Amniotic stem cell (primary cell): ENCODE measurements around the gene SYNPR.

ENCODE experiments used
- DNase-seq: peaks from one replicate; lab custom pipeline; 2025; lab: John Stamatoyannopoulos, UW

Gene SYNPR

DNA sequence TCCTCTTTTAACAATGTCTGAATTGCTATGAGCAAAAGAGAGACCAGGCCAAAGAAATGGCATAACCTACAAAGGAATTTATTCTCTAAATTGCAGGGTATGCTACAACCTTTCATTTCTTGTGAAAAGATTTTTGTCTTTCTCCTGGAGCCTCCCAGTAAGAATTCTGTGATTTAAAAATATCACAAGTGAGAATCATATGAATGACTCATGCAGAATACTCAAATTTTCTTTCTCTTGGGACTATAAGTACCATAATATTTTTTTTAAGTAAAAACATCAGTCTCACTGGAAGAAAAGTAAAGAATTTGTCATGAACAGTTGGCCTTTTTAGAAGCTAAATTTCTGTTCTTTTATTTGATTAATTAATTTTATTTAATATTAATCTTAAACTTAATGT, 26.3 kb downstream of the SYNPR start:
- no peak for DNase-seq

DNA sequence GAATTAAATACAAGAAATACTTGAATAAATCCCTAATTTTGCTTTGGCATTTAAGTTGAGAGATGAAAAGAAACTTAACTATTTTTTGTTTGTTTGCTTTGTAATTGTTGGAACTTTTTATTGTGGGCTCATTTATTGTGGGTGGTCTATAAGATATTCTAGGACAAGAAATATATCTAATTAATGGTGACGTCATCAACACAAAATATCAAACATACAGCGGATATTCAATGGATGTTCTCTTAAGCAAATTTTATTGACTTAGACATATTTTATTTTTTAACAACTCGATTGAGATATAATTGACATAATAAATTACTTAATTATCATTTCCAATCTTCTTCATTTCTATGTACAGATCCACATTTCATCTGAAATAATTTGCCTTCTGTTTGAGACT, 30.0 kb downstream of the SYNPR start:
- DNase-seq: no peak

DNA sequence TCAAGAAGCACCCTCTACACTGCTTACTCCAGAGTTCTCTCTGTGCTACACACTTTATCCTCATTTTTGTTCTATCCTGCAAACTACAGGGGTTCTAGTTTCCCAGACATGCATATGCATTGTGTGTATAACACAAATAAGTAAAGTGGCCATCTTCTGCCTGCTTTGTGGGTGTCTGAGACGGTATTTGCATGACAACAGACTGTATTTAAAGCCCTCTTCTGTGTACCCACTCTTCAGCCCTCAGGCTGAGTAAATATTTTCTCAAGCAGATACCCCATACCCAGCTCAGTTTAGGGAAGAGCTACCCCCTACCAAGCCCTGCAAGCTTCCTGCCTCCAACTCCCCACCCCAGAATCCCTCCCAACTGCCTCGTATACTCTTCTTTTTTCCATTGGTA, 31.7 kb downstream of the SYNPR start:
- DNase-seq: no peak

DNA sequence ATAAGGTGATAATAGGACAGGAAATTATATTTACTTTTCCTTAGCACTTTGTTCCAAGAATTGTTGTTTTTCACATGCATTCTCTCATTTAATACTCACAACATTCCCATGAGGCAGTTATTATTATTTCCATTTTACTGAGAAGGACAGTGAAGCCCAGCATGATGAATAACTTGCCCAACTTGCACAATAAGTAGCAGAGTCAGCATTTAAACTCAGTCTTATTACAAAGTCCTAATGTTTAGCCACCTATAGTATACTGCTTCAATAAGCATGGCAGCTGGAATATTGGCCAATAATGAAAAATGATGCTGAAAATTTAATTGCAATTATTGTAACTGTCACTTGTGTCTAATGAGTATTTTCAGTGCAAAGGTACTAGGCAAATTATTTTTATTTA, 45.7 kb downstream of the SYNPR start:
- no peak for DNase-seq

DNA sequence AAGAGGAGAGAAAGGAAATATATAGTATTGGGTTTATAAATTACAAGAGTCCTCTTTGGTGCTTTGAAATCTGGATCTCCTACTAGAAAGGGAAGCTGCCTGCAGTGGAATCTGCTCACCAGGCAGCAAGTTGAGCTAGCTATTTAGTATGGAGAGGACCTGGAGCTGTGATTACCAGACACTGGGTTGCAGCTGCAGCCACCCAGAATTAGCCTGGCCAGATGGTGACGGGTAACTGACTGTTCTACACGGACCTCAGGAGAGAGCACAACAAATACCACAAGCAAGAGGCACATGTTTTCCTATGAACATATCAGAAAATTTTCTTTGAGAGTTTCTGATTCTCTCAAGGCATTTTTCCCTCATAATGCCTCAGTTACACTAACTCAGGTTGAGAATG, 46.5 kb downstream of the SYNPR start:
- no peak for DNase-seq

- DNase-seq: no peak
Measured at GRCh38 chr3:63325386-63325785, 47.3 kb downstream of the SYNPR start.

- DNase-seq: peak; percentile 6
Measured at GRCh38 chr3:63328365-63328764, 50.3 kb downstream of the SYNPR start.

GRCh38 chr3:63331520-63331919, 53.4 kb downstream of the SYNPR start:
- DNase-seq: no peak

DNA sequence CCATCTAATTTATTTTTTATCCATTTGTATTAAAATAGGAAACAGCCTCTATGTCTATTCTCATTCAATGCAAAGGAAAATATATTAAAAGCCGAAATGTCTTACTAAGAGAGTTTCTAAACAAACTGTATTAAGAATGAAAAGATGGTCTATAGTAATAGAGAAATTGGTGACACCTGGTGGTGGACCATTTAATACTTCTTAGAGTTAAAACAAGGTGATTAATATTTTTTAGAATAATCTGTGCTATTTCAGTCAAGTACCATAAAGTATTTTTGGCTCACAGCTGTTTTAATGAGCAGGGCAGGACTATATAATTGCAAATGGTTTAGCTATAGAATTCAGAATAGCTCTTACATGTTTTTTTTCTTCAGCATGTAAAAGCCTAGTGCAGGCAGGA, 55.7 kb downstream of the SYNPR start:
- no peak for DNase-seq

- no peak for DNase-seq
Measured at GRCh38 chr3:63338351-63338750, 60.2 kb downstream of the SYNPR start.

DNA sequence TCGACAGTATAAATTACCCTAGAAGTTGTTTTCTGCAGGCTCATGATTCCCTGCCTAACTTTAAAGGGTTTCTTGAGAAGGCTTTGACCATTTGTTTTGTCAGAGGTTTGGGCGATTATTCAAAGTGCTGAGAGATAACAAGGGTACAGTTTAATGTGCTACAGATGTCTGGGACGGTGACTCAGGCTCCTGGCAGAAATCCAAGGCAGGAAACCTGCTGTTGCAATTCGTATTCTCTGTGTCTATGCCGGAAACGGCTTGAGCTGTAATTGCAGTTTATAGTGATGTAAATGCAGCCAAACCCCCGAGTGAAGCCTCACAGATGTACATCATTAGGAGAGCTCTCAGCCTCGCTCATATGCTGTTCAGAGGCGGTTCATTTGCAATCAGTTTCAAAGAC, 65.6 kb downstream of the SYNPR start:
- DNase-seq: peak; percentile 90

DNA sequence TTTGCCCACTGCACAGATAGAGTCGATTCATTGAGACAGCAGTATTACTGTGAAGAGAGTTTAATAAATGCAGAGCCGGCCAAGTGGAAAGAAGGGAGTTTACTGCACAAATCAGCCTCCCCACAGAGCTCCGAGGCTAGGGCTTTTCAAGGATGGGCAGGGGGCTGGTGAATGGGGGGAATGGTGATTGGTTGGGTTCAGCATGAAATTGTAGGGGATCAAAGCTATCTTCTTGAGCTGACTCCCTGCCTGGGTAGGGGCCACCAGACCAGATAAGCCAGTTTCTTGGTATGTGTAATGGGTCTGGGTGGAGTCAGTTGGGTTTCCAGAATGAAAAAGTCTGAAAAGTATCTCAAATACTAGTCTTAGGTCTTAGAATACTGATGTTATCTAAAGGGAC, 66.6 kb downstream of the SYNPR start:
- DNase-seq: no peak

- peak; percentile 62 for DNase-seq
Measured at GRCh38 chr3:63349583-63350573, 71.8 kb downstream of the SYNPR start.

DNA sequence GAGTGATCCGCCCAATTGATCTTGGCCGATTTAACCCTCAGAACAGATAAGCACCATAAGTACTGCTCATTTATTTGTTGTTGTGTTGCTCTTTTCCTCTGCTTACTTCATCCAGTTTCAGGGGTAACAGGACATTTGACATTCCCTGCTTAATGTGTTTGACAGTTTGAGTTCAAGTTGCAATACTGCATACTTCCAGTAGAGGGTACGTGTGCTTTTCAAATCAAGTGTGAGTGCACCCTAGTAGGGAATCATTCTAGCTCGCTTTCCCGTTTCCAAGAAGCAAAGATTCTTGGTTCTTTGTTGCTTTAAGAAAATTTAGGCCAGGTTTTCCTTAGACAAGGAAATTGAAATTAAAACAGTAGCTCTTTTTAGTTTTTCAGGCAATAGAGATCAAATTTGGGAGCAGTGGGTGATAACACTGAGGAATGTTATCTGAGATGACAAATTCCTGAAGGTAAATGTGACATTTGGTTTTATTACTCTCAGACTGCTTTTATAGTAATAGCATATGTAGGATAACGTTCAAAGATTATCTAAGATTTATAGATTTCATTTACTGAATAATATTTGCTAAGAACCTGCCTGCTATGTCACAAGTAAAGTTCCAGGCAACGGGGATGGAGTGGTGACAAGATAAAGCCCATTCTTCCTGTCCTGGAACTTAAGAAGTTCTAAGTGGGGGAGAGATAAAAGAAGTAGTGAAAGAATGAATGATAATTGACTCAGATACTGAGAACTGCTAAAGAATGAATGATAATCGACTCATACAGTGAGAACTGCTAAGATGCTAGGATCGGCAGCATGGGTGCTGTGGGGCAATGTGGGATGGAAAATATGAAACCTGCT, 73.3 kb downstream of the SYNPR start:
- DNase-seq: peak; percentile 37

DNA sequence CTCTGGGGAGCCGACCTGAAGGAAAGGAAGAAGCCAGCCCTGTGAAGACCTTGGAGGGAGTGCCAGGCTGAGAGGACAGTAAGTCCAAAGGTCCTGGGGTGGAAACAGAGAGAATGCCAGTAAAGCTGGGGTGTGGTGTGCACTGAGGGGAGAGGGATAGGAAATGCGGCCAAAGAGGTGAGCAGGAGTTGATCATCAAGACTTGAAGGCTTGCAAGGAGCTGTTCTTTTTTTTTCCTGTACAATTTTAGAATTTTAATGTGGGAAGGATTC, 73.8 kb downstream of the SYNPR start:
- DNase-seq: no peak

- peak; percentile 31 for DNase-seq
Measured at GRCh38 chr3:63353383-63353782, 75.3 kb downstream of the SYNPR start.

DNA sequence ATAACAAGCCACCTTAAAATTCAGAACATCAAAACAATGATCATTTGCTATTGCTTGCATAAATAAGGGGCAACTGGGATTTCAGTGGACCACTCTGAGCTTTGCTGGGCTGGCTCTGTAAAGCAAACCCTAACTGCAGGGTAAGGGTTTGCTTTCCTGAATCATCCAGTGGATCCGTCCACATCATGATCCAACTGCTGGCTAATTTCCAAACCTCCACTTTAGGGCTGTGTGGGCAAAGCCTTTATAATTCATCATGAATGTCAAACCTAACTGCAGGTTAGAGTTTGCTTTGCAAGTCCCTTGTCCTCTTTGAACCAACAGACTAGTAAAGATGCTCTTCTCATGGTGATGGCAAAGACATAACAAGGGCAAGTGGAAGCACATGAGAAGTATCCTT, 76.1 kb downstream of the SYNPR start:
- DNase-seq: no peak

DNA sequence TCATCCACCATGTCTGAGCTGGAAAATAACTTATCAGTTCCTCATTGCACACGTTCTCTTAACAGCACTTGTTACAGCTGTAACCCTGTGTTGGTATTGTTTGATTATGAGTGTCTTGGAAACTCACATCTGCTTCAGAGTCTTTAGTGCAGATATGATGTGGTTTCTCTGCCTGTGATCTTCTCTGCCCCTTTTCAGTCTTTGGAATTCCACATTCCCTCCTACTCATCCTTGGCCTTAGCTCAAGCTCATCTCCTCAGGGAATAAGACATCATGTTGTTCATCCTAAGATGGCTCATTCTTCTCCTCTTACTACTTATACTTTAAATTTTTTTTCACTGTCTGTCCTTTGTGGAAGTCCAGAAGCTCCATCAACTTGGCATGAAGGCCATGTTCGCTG, 77.7 kb downstream of the SYNPR start:
- no peak for DNase-seq

GRCh38 chr3:63364495-63364894, 86.4 kb downstream of the SYNPR start:
- no peak for DNase-seq

- no peak for DNase-seq
Measured at GRCh38 chr3:63364910-63365309, 86.8 kb downstream of the SYNPR start.

GRCh38 chr3:63365671-63366070, 87.6 kb downstream of the SYNPR start:
- DNase-seq: no peak

GRCh38 chr3:63370094-63370493, 92.0 kb downstream of the SYNPR start:
- DNase-seq: no peak

- DNase-seq: no peak
Measured at GRCh38 chr3:63383040-63383439, 104.9 kb downstream of the SYNPR start.
